Immature natural killer cell (primary cell): ENCODE results near the gene SHISA5. TPM values are rescaled to one million over a fixed set of nuclear protein-coding genes. Genes with fewer than 3 reads are reported as not detected.
"Not testable (repeated sequence)": the region's sequence is repeated elsewhere in the genome, so short reads cannot be mapped to it uniquely, and the experiment has no call there.

Source experiments
- DNase-seq, 3 donors: peaks; one replicate each; pipeline ENCODE4 v3.0.0; 2022; ENCODE audit warnings: mixed read lengths in 1 of 3
- H3K27ac Mint-ChIP-seq, 6 donors: one replicate each; pipeline ENCODE4 v1.8.0; 2020; ENCODE audit warnings: mixed read lengths in 6 of 6, mild to moderate bottlenecking in 5 of 6, inconsistent platforms in 4 of 6, moderate library complexity in 3 of 6
- H3K27me3 Mint-ChIP-seq, 3 donors: one replicate each; pipeline ENCODE4 v1.8.0; 2020 to 2021; ENCODE audit warnings: low read depth in 3 of 3, mild to moderate bottlenecking in 3 of 3, mixed read lengths in 3 of 3, moderate library complexity in 3 of 3, inconsistent platforms in 1 of 3
- H3K36me3 Mint-ChIP-seq, 3 donors: one replicate each; pipeline ENCODE4 v1.8.0; 2020; ENCODE audit warnings: mixed read lengths in 3 of 3, inconsistent platforms in 2 of 3, mild to moderate bottlenecking in 2 of 3
- H3K4me1 Mint-ChIP-seq, 2 donors: one replicate each; pipeline ENCODE4 v1.8.0; 2020; ENCODE audit warnings: inconsistent platforms in 2 of 2, mild to moderate bottlenecking in 2 of 2, mixed read lengths in 2 of 2, moderate library complexity in 1 of 2
- H3K4me3 Mint-ChIP-seq, 5 donors: one replicate each; pipeline ENCODE4 v1.8.0; 2020; ENCODE audit warnings: mild to moderate bottlenecking in 5 of 5, mixed read lengths in 5 of 5, inconsistent platforms in 3 of 5, moderate library complexity in 3 of 5
- H3K9me3 Mint-ChIP-seq, 6 donors: one replicate each; pipeline ENCODE4 v1.8.0; 2020; ENCODE audit warnings: mild to moderate bottlenecking in 6 of 6, mixed read lengths in 6 of 6, inconsistent platforms in 4 of 6, moderate library complexity in 3 of 6
- polyA plus RNA-seq, 3 donors: library from polyadenylated mRNA; unstranded; fragments of 300-500 nt; fragmentation: Illumina TruSeq; gene quantifications; one replicate each; pipeline ENCODE4 v1.2.3, GENCODE V29; 2021

Gene SHISA5
- polyA plus RNA-seq, 3 donors from 2014 or later: 351 to 618 (median 505) TPM

GRCh38 chr3:48467473-48468267 is 36.3 kb downstream of the SHISA5 start:
- Mint-ChIP-seq H3K27me3 (peaks cover 3 to 7% (median 3%) of the 10 kb centered on the region in 3 donors), H3K27ac (peak overlapping the region; percentile 68 to 99 (median 98)), H3K36me3 (peaks cover 0 to 12% (median 4%) of the 10 kb centered on the region in 3 donors), H3K9me3 (no peaks in the 10 kb centered on the region), H3K4me1 (peaks cover 54 to 63% of the 10 kb centered on the region in 2 donors), H3K4me3 (peak overlapping the region; percentile 84 to 88 (median 87))
- DNase-seq: no peak

- no peak for DNase-seq
- Mint-ChIP-seq H3K27me3 (peaks cover 2 to 7% (median 3%) of the 10 kb centered on the region in 3 donors), H3K36me3 (peaks cover 0 to 12% (median 4%) of the 10 kb centered on the region in 3 donors), H3K4me1 (peaks cover 53 to 61% of the 10 kb centered on the region in 2 donors), H3K27ac (peak overlapping the region; percentile 95 to 99 (median 98)), H3K9me3 (no peaks in the 10 kb centered on the region), H3K4me3 (peak overlapping the region; percentile 84 to 88 (median 87))
Measured at GRCh38 chr3:48467110-48467454, 36.9 kb downstream of the SHISA5 start.

GRCh38 chr3:48466386-48467109 is 37.4 kb downstream of the SHISA5 start:
- peak; percentile 26 to 42 (median 27) for DNase-seq
- H3K36me3 Mint-ChIP-seq: peaks cover 0 to 12% (median 4%) of the 10 kb centered on the region in 3 donors
- H3K9me3 Mint-ChIP-seq: no peaks in the 10 kb centered on the region
- peaks cover 53 to 57% of the 10 kb centered on the region in 2 donors for H3K4me1 Mint-ChIP-seq
- peak overlapping the region; percentile 95 to 99 (median 98) for H3K27ac Mint-ChIP-seq
- H3K27me3 Mint-ChIP-seq: peaks cover 2 to 7% (median 3%) of the 10 kb centered on the region in 3 donors
- peak overlapping the region; percentile 84 to 88 (median 87) for H3K4me3 Mint-ChIP-seq

- Mint-ChIP-seq H3K9me3 (no peaks in the 10 kb centered on the region), H3K4me1 (peaks cover 53% of the 10 kb centered on the region in 2 donors), H3K4me3 (peak overlapping the region; percentile 84 to 88 (median 87)), H3K27me3 (peaks cover 2 to 7% (median 3%) of the 10 kb centered on the region in 3 donors), H3K27ac (peak overlapping the region; percentile 95 to 99 (median 98)), H3K36me3 (peaks cover 0 to 15% (median 4%) of the 10 kb centered on the region in 3 donors)
- peak; percentile 80 to 81 (median 81) for DNase-seq
Measured at GRCh38 chr3:48465531-48466378, 38.2 kb downstream of the SHISA5 start.

- peaks cover 0 to 20% (median 4%) of the 10 kb centered on the region in 3 donors for H3K36me3 Mint-ChIP-seq
- H3K27ac Mint-ChIP-seq: peak overlapping the region; percentile 95 to 99 (median 98)
- peak overlapping the region in 4 of 5 donors; percentile 84 to 88 (median 86) for H3K4me3 Mint-ChIP-seq
- no peak for DNase-seq
- no peaks in the 10 kb centered on the region for H3K9me3 Mint-ChIP-seq
- H3K27me3 Mint-ChIP-seq: peaks cover 2 to 7% (median 5%) of the 10 kb centered on the region in 3 donors
- peaks cover 47 to 51% of the 10 kb centered on the region in 2 donors for H3K4me1 Mint-ChIP-seq
Measured at GRCh38 chr3:48465237-48465530, 38.8 kb downstream of the SHISA5 start.

- no peak for DNase-seq
- peaks cover 43 to 47% of the 10 kb centered on the region in 2 donors for H3K4me1 Mint-ChIP-seq
- peak overlapping the region in 2 of 5 donors; percentile 18 to 88 for H3K4me3 Mint-ChIP-seq
- peaks cover 0 to 18% (median 4%) of the 10 kb centered on the region in 3 donors for H3K36me3 Mint-ChIP-seq
- peak overlapping the region in 3 of 6 donors; percentile 95 to 99 (median 99) for H3K27ac Mint-ChIP-seq
- no peaks in the 10 kb centered on the region for H3K9me3 Mint-ChIP-seq
- H3K27me3 Mint-ChIP-seq: peaks cover 2 to 7% (median 5%) of the 10 kb centered on the region in 3 donors
Measured at GRCh38 chr3:48464713-48465221, 39.2 kb downstream of the SHISA5 start.

GRCh38 chr3:48463703-48464102 is 40.3 kb downstream of the SHISA5 start:
- Mint-ChIP-seq H3K4me1 (peaks cover 33 to 36% of the 10 kb centered on the region in 2 donors), H3K27me3 (peaks cover 2 to 7% (median 3%) of the 10 kb centered on the region in 3 donors), H3K4me3 (no peak overlapping the region), H3K36me3 (peaks cover 0 to 14% (median 4%) of the 10 kb centered on the region in 3 donors), H3K9me3 (no peaks in the 10 kb centered on the region), H3K27ac (no peak overlapping the region)
- DNase-seq: no peak

GRCh38 chr3:48461767-48462166 is 42.2 kb downstream of the SHISA5 start:
- H3K4me1 Mint-ChIP-seq: peaks cover 17% of the 10 kb centered on the region in 2 donors
- not testable (repeated sequence) for H3K27me3 Mint-ChIP-seq, H3K27ac Mint-ChIP-seq, H3K9me3 Mint-ChIP-seq, H3K4me3 Mint-ChIP-seq, DNase-seq
- peaks cover 0 to 13% (median 0%) of the 10 kb centered on the region in 3 donors for H3K36me3 Mint-ChIP-seq

- no peak for DNase-seq
- H3K9me3 Mint-ChIP-seq: no peaks in the 10 kb centered on the region
- peak overlapping the region in 2 of 6 donors; percentile 27 to 65 for H3K27ac Mint-ChIP-seq
- peaks cover 5% of the 10 kb centered on the region in 2 donors for H3K4me1 Mint-ChIP-seq
- H3K27me3 Mint-ChIP-seq: peaks cover 0 to 2% (median 1%) of the 10 kb centered on the region in 3 donors
- no peak overlapping the region for H3K4me3 Mint-ChIP-seq
- H3K36me3 Mint-ChIP-seq: peaks cover 0 to 13% (median 0%) of the 10 kb centered on the region in 3 donors
Measured at GRCh38 chr3:48460517-48460902, 43.5 kb downstream of the SHISA5 start.

GRCh38 chr3:48459773-48460516 is 44.0 kb downstream of the SHISA5 start:
- Mint-ChIP-seq H3K4me1 (no peaks in the 10 kb centered on the region), H3K36me3 (peaks cover 0 to 17% (median 3%) of the 10 kb centered on the region in 3 donors), H3K9me3 (no peaks in the 10 kb centered on the region), H3K4me3 (no peak overlapping the region), H3K27me3 (peaks cover 0 to 2% (median 0%) of the 10 kb centered on the region in 3 donors), H3K27ac (peak overlapping the region in 1 of 6 donors; percentile 65)
- DNase-seq: no peak

GRCh38 chr3:48459331-48459730 is 44.6 kb downstream of the SHISA5 start:
- H3K27ac Mint-ChIP-seq: no peak overlapping the region

GRCh38 chr3:48456456-48456855 is 47.5 kb downstream of the SHISA5 start:
- DNase-seq: no peak
- Mint-ChIP-seq H3K36me3 (peaks cover 2 to 40% (median 11%) of the 10 kb centered on the region in 3 donors), H3K4me3 (no peak overlapping the region), H3K9me3 (no peaks in the 10 kb centered on the region), H3K27me3 (peaks cover 0 to 3% (median 0%) of the 10 kb centered on the region in 3 donors), H3K27ac (peak overlapping the region in 1 of 6 donors; percentile 46), H3K4me1 (no peaks in the 10 kb centered on the region)

More at GRCh38 chr3:48459331-48459730, 44.6 kb downstream of the SHISA5 start:
- Mint-ChIP-seq H3K4me3 (no peak overlapping the region), H3K9me3 (no peaks in the 10 kb centered on the region), H3K36me3 (peaks cover 0 to 21% (median 4%) of the 10 kb centered on the region in 3 donors), H3K27me3 (peaks cover 0 to 2% (median 0%) of the 10 kb centered on the region in 3 donors), H3K4me1 (no peaks in the 10 kb centered on the region)
- no peak for DNase-seq
